ENCODE data around the gene HSFX3.
A peak's percentile ranks its signal among the peaks of the same experiment; 100 is the strongest.
"Not testable (repeated sequence)": the region's sequence is repeated elsewhere in the genome, so short reads cannot be mapped to it uniquely, and the experiment has no call there.

Gene HSFX3, protein sequence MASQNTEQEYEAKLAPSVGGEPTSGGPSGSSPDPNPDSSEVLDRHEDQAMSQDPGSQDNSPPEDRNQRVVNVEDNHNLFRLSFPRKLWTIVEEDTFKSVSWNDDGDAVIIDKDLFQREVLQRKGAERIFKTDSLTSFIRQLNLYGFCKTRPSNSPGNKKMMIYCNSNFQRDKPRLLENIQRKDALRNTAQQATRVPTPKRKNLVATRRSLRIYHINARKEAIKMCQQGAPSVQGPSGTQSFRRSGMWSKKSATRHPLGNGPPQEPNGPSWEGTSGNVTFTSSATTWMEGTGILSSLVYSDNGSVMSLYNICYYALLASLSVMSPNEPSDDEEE

DNA sequence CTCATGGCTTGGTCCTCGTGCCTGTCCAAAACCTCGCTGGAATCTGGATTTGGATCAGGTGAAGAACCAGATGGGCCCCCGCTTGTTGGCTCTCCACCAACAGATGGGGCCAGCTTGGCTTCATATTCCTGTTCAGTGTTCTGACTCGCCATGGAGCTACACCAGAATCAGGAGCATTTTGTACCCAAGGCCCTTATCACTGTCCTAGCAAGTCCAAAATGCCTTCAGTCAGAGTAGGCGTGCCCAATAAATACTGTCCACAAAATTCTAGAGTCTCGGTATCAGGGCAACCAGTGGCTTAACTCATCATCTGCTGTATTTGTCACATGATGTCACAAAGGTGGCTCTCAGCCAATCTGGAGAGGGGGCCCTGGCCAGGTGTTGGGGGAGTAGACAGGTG, at the start of gene HSFX3:
TSS of gene HSFX3 (minus strand) at position 224 of the 400 bp plus-strand sequence. CDS start at position 152, 72 bp downstream.
- DNase-seq (ENCODE audit: low read depth), result not testable (repeated sequence)

DNA sequence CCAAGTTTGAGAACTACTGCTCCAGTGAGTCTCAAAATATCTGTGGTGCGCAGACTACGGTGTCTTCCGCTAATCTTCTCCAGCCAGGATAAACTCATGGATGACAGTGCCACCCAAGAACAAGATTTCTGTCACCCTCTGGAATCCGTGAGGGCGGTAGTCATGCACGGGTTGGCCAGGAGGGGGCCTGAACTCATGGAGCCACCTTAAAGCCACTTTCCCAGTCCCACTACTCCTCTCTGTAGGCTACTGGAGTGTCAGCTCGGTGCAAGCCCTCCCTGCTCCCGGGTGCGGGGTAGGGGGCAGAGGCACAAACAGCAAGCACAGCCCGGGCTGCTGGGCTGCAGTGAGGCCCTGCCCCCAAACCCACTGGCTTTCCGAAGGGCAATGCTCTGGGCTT, 48.9 kb upstream of the HSFX3 start:
- not testable (repeated sequence) for DNase-seq (ENCODE audit: low read depth)

GRCh38 chrX:149595943-149596342, 46.2 kb upstream of the HSFX3 start:
- not testable (repeated sequence) for DNase-seq (ENCODE audit: low read depth)

DNA sequence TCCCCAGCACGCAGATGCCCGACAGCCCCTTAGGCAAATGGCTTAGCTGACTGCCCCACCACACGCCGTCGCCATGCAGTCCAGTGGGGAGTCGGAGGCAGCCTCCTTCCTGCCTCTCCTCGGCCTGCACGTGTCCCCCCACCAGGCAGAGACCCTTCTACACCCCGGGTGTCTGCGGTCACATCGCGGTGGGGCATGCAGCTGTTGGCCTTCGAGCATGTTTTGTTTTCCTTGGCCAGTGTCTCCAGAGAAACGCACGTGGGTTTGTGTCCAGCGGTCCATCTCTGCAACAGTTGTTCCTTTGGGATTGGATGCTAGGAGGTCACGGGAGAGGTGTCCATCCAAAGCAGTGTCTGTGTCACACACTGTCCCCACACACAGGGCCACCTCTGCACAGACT, 45.5 kb upstream of the HSFX3 start, which contains the start of gene HSFX2:
TSS of gene HSFX2 (minus strand) at position 101 of the 400 bp plus-strand sequence. CDS start 614 bp downstream, outside the sequence.
- not testable (repeated sequence) for DNase-seq (ENCODE audit: low read depth)

DNA sequence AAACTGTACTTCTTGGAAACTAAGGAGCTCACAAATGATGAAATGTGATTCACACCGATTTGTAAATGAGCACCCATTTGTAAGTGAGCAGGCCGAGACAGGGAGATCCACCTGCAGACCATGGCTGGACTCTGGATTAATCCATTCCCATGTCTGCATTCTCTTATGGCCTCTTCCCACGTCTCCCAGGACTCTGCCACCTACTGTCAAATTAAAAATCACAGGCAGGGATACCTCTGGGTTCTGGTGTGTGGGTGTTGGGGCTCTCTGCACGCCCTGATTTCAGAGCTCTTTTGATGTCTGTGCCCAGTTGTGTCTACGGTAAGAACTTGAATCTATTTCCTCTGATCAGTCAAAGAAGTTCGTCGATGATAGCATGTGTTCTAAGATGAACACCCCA, 41.3 kb upstream of the HSFX3 start:
- not testable (repeated sequence) for DNase-seq (ENCODE audit: low read depth)

DNA sequence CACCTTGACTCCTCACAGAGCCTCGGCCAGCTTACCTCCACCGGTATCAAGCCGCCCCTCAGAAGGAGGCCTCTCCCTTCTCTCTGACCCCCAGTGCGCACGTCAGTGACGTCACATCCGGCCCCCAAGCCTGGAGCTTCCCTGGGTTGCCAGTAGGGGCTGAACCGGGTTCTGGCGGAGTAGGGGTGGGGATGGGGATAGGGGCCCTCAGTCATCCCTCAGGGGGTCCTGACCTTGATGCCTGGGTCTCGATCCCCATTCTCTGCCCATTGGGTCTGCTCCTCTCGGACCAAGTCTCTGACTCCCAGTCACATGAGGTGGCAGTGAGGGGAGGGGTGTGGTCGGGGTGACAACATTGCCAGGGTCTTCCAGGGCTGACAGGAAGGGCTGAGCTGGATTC, 37.6 kb upstream of the HSFX3 start, which contains the start of gene MAGEA9B:
TSS of gene MAGEA9B (minus strand) at position 101 of the 400 bp plus-strand sequence. CDS start 4,280 bp downstream, outside the sequence.
- not testable (repeated sequence) for DNase-seq (ENCODE audit: low read depth)

DNA sequence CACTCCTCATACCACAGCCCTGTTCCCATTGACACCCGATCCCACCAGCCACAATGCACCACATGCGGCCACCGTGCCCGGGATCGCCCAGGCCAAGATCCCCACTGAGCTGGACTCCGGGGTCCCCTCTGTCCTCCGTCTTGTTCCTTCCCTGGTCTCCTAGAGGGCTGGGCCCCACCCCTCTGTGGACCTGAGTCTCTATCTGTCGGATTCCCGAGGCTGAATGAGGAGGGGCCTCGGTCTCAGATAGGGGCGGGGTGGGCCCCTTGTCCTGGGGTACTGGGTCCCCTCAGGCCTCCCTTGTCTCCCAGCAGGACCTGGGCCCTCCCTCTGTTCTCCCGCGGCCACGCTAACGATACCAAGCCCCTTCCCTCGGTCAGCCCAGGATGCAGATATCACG, 35.9 kb upstream of the HSFX3 start:
- not testable (repeated sequence) for DNase-seq (ENCODE audit: low read depth)

DNA sequence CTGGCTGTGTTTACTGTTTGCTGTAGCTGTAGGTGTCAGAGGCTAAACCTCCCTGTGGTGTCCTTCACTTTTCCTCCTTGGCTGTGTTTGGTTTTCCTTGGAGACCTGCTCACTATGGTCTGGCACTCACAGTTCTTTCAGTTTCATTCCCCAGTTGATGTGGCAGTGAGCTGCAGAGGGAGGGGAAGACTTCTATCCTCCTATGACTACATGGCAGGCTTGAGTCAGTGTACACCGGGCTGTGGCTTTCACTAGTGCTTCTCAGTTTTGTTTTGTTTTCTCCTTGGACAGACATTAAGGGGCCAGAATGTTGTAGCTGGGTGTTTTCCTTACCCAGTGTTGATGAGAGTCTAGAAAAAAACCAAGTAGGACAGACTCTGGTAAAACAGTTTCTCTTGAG, 23.7 kb upstream of the HSFX3 start:
- not testable (repeated sequence) for DNase-seq (ENCODE audit: low read depth)

DNA sequence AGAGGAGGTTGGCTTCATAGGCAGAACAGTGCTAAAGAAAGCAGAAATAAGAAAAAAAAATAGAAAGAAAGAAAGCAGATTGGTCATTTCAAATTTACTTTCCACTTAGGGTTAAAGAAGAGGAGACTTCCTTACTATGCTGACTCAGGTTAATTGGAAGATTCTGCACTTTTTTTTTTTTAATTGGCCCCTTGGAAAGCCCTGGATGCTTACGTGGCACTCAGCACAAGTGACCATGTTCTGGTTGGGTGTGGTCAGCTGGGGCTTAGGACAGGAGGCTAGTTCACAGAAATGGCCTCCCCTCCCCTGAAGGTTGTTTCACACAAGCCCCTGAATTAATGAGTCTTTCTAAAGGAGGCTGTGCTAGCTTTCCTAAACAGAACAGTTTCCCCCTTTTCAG, 23.0 kb upstream of the HSFX3 start:
- DNase-seq (ENCODE audit: low read depth), result no peak

DNA sequence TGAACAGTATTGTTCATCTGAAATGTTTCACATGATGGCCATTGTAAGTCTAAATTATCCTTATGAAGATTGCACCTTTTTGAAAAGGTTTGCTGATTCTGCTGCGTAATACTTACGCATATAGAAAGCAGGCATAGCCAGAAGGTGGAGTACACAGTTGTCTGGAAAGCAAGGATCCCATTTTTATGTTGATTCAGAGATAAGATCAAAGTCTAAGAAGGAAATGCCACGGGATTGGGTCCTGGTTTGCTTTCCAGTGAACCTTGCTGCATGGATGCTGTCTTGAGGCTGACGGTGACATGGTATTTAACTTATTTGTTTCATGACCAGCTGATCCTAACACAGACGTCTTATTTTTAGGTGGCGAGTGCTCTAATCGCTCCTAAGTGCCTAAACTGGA, 22.0 kb upstream of the HSFX3 start:
- no peak for DNase-seq (ENCODE audit: low read depth)

DNA sequence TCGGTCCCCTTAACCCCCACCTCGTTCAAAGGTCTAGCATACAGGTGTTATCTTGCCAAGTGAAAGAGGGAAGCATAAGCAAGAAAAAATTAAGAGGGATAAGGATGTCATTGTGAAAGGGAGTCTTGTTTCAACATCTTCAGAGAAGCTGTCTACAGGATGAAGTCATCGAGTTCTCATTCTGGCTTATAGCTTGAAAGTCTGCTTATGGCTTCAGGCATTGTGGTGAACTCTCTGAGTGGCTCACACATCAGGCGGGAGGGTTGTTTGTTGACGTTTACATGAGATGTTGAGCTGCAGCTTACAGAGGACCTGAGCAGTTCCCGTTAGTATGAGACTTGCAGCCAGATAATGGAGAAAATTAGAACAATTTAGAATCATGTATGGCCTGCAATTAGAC, 20.9 kb upstream of the HSFX3 start:
- peak; percentile 30 for DNase-seq (ENCODE audit: low read depth)

GRCh38 chrX:149569770-149570169, 20.0 kb upstream of the HSFX3 start:
- no peak for DNase-seq (ENCODE audit: low read depth)

GRCh38 chrX:149568701-149569296, 19.1 kb upstream of the HSFX3 start:
- DNase-seq (ENCODE audit: low read depth), result no peak

- no peak for DNase-seq (ENCODE audit: low read depth)
Observed at GRCh38 chrX:149567621-149568417, 18.1 kb upstream of the HSFX3 start.

GRCh38 chrX:149563359-149563758, 13.6 kb upstream of the HSFX3 start:
- DNase-seq (ENCODE audit: low read depth), result no peak

- DNase-seq (ENCODE audit: low read depth), result not testable (repeated sequence)
Observed at GRCh38 chrX:149555251-149555650, 5.5 kb upstream of the HSFX3 start.

DNA sequence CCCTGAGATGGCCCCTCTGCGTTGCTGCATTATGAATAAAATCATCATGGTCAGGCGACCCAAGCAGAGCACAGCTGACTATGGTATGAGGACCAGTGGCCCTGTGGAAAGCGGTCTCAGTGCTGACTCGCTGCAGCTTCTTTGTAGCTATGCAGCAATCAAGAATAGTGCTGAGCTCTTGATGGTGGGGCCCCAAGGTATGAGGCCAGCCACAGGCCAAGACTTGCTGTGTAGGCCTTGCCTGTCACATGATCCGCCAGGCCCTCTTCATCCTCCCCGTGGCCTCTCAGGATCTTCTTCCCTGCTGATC, 2.2 kb upstream of the HSFX3 start:
- DNase-seq (ENCODE audit: low read depth), result not testable (repeated sequence)

GRCh38 chrX:149551245-149551938, 1.7 kb upstream of the HSFX3 start:
- not testable (repeated sequence) for DNase-seq (ENCODE audit: low read depth)

GRCh38 chrX:149550454-149550853, 730 bp upstream of the HSFX3 start:
- not testable (repeated sequence) for DNase-seq (ENCODE audit: low read depth)

DNA sequence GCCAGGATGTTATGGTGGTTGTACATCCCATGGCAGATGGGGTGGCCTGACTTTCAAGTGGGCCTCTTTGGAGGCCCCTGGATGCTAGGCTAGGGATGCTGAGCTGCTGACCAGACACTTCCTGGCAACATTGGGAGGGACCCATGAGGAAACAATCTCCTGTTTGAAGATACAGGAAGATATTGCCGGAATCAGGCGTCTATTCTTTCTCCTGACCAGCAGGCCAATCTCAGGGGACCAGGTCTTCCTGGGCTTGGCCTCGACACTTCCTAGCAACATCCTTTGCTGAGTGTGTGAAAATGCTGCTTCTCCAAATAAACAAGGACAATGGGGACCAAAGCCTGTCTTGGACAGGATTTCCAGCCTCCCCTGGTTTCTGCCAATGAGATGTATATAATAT, 1.9 kb downstream of the HSFX3 start:
- not testable (repeated sequence) for DNase-seq (ENCODE audit: low read depth)

DNA sequence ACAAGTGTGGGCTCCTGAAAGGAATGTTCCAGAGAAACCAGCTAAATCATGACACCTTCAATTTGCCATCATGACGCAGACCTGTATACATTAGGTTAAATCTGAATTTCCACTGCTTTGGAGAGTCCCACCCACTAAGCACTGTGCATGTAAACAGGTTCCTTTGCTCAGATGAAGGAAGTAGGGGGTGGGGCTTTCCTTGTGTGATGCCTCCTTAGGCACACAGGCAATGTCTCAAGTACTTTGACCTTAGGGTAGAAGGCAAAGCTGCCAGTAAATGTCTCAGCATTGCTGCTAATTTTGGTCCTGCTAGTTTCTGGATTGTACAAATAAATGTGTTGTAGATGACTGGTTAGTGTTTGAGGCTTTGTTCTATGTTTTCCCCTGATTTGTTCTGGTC, 2.8 kb downstream of the HSFX3 start:
- DNase-seq (ENCODE audit: low read depth), result not testable (repeated sequence)

All from non-pigmented ciliary epithelial cell (primary cell).